Upper lobe of left lung (tissue), 4 donors: Measurements from ENCODE around the gene ELP4.

Source experiments
- POLR2A ChIP-seq, 4 donors: fragments of 450-650 bp; IDR thresholded peaks; one replicate each; pipeline ENCODE4 v1.5.1; 2016 to 2017; ENCODE audit warnings: antibody characterized with exemption in 4 of 4, mild to moderate bottlenecking in 2 of 4
- POLR2AphosphoS5 ChIP-seq, 2 donors: sonication (generic); formaldehyde crosslinking; IDR thresholded peaks; one replicate each; pipeline ENCODE4 v1.5.1; 2017; ENCODE audit warnings: antibody characterized with exemption in 2 of 2
- TF ChIP-seq, protein P1 (sequence below), 6 experiments: fragments of 450-650 bp in 4 of 6; fragments of 200-600 bp in 2 of 6; sonication (generic) in 2 of 6; IDR thresholded peaks; one replicate each; pipeline ENCODE4 v1.5.1; 2016 to 2019; ENCODE audit warnings: antibody characterized with exemption in 6 of 6

DNA sequence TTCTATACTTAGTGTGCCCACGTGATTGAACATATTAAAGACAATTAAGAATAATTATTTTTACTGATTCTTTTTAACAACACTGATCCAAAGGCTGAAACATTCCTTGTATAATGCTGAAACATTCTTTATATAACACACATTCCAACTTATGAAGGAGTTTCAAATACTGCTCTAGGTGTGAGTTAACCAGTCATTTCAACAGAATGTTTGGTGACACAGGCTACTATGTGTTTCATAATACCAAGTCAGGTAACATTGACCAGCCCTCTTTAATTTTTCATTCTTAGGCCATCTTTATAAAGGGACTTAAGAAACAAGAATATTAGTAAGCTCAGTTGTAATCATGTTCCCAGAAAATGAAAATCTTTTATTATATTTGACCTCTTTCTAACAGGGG is 136.6 kb downstream of the ELP4 start:
- TF ChIP-seq, protein P1, sequence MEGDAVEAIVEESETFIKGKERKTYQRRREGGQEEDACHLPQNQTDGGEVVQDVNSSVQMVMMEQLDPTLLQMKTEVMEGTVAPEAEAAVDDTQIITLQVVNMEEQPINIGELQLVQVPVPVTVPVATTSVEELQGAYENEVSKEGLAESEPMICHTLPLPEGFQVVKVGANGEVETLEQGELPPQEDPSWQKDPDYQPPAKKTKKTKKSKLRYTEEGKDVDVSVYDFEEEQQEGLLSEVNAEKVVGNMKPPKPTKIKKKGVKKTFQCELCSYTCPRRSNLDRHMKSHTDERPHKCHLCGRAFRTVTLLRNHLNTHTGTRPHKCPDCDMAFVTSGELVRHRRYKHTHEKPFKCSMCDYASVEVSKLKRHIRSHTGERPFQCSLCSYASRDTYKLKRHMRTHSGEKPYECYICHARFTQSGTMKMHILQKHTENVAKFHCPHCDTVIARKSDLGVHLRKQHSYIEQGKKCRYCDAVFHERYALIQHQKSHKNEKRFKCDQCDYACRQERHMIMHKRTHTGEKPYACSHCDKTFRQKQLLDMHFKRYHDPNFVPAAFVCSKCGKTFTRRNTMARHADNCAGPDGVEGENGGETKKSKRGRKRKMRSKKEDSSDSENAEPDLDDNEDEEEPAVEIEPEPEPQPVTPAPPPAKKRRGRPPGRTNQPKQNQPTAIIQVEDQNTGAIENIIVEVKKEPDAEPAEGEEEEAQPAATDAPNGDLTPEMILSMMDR (IDR thresholded peaks at IDR 0.05) = no peak
- TF ChIP-seq POLR2A (IDR thresholded peaks at IDR 0.05) (no peak), POLR2AphosphoS5 (IDR thresholded peaks at IDR 0.05) (no peak)
